ENCODE results near the gene KCNJ14.

Gene KCNJ14

GRCh38 chr19:48510421-48511268 is 55.3 kb downstream of the KCNJ14 start:
- peak; percentile 92 for DNase-seq

GRCh38 chr19:48511321-48511731 is 56.0 kb downstream of the KCNJ14 start:
- peak; percentile 74 for DNase-seq

GRCh38 chr19:48511800-48512503 is 56.6 kb downstream of the KCNJ14 start, which contains the start of gene LMTK3:
LMTK3 (minus strand) TSS chr19:48511835; CDS start chr19:48511576, 259 bp downstream.
- peak; percentile 90 for DNase-seq

GRCh38 chr19:48512504-48513288 is 57.3 kb downstream of the KCNJ14 start:
- DNase-seq, result no peak

- peak; percentile 90 for DNase-seq
Observed at GRCh38 chr19:48513289-48514122, 58.1 kb downstream of the KCNJ14 start.

GRCh38 chr19:48514123-48514458 is 58.7 kb downstream of the KCNJ14 start:
- DNase-seq, result no peak

- no peak for DNase-seq
Observed at GRCh38 chr19:48516536-48516935, 61.2 kb downstream of the KCNJ14 start.
